ENCODE data around the gene NPC1L1.
A peak's percentile ranks its signal among the peaks of the same experiment; 100 is the strongest.

The NPC1L1 gene

GRCh38 chr7:44541028-44541869 is at the start of gene NPC1L1:
Gene NPC1L1 (minus strand): TSS chr7:44541330. CDS start chr7:44541259, 71 bp downstream.
- H3K4me1 Mint-ChIP-seq (ENCODE audit: low read depth), result no peaks in the 10 kb centered on the region
- no peak within 1 kb of the TSS for H3K4me3 Mint-ChIP-seq
- no peak within 1 kb of the TSS for H3K27ac Mint-ChIP-seq
- no peaks in the 10 kb centered on the region for H3K27me3 Mint-ChIP-seq (ENCODE audit: low read depth)
- no peaks in the 10 kb centered on the region for H3K36me3 Mint-ChIP-seq (ENCODE audit: low read depth)
- no peaks in the 10 kb centered on the region for H3K9me3 Mint-ChIP-seq

GRCh38 chr7:44590910-44591309 is 49.8 kb upstream of the NPC1L1 start:
- Mint-ChIP-seq H3K27ac (no peak overlapping the region), H3K4me3 (no peak overlapping the region), H3K9me3 (no peaks in the 10 kb centered on the region), H3K27me3 (ENCODE audit: low read depth) (peaks cover 16% of the 10 kb centered on the region), H3K4me1 (ENCODE audit: low read depth) (peaks cover 10% of the 10 kb centered on the region), H3K36me3 (ENCODE audit: low read depth) (no peaks in the 10 kb centered on the region)

- Mint-ChIP-seq H3K9me3 (no peaks in the 10 kb centered on the region), H3K27me3 (ENCODE audit: low read depth) (peaks cover 2% of the 10 kb centered on the region), H3K4me3 (no peak overlapping the region), H3K4me1 (ENCODE audit: low read depth) (peaks cover 15% of the 10 kb centered on the region), H3K36me3 (ENCODE audit: low read depth) (no peaks in the 10 kb centered on the region), H3K27ac (peak overlapping the region; percentile 9)
Observed at GRCh38 chr7:44587843-44588711, 46.9 kb upstream of the NPC1L1 start.

GRCh38 chr7:44583146-44583865 is 42.2 kb upstream of the NPC1L1 start:
- peaks cover 34% of the 10 kb centered on the region for H3K4me1 Mint-ChIP-seq (ENCODE audit: low read depth)
- H3K27ac Mint-ChIP-seq, result peak overlapping the region; percentile 87
- H3K9me3 Mint-ChIP-seq, result no peaks in the 10 kb centered on the region
- no peaks in the 10 kb centered on the region for H3K27me3 Mint-ChIP-seq (ENCODE audit: low read depth)
- H3K4me3 Mint-ChIP-seq, result peak overlapping the region; percentile 92
- H3K36me3 Mint-ChIP-seq (ENCODE audit: low read depth), result peaks cover 21% of the 10 kb centered on the region

GRCh38 chr7:44581879-44582603 is 40.9 kb upstream of the NPC1L1 start, which contains the start of gene TMED4:
Gene TMED4 (minus strand): TSS chr7:44582231. CDS start chr7:44582206, 25 bp downstream.
- Mint-ChIP-seq H3K4me1 (ENCODE audit: low read depth) (peaks cover 28% of the 10 kb centered on the region), H3K9me3 (no peaks in the 10 kb centered on the region), H3K27me3 (ENCODE audit: low read depth) (no peaks in the 10 kb centered on the region), H3K4me3 (peak within 1 kb of the TSS; percentile 92), H3K27ac (peak within 1 kb of the TSS; percentile 87), H3K36me3 (ENCODE audit: low read depth) (peaks cover 24% of the 10 kb centered on the region)

GRCh38 chr7:44580945-44581878 is 40.1 kb upstream of the NPC1L1 start:
- Mint-ChIP-seq H3K9me3 (no peaks in the 10 kb centered on the region), H3K27me3 (ENCODE audit: low read depth) (no peaks in the 10 kb centered on the region), H3K27ac (peak overlapping the region; percentile 87), H3K4me1 (ENCODE audit: low read depth) (peaks cover 29% of the 10 kb centered on the region), H3K36me3 (ENCODE audit: low read depth) (peaks cover 25% of the 10 kb centered on the region), H3K4me3 (peak overlapping the region; percentile 92)

GRCh38 chr7:44576228-44576627 is 35.1 kb upstream of the NPC1L1 start:
- Mint-ChIP-seq H3K36me3 (ENCODE audit: low read depth) (peaks cover 50% of the 10 kb centered on the region), H3K4me3 (peak overlapping the region; percentile 58), H3K4me1 (ENCODE audit: low read depth) (peaks cover 50% of the 10 kb centered on the region), H3K27me3 (ENCODE audit: low read depth) (no peaks in the 10 kb centered on the region), H3K9me3 (no peaks in the 10 kb centered on the region), H3K27ac (peak overlapping the region; percentile 62)

- Mint-ChIP-seq H3K4me1 (ENCODE audit: low read depth) (peaks cover 44% of the 10 kb centered on the region), H3K4me3 (peak overlapping the region; percentile 94), H3K9me3 (no peaks in the 10 kb centered on the region), H3K27me3 (ENCODE audit: low read depth) (no peaks in the 10 kb centered on the region), H3K27ac (peak overlapping the region; percentile 95), H3K36me3 (ENCODE audit: low read depth) (peaks cover 53% of the 10 kb centered on the region)
Observed at GRCh38 chr7:44575054-44575453, 33.9 kb upstream of the NPC1L1 start.

GRCh38 chr7:44574287-44574872 is 33.2 kb upstream of the NPC1L1 start:
- H3K4me3 Mint-ChIP-seq, result peak overlapping the region; percentile 94
- H3K9me3 Mint-ChIP-seq, result no peaks in the 10 kb centered on the region
- H3K27ac Mint-ChIP-seq, result peak overlapping the region; percentile 95
- no peaks in the 10 kb centered on the region for H3K27me3 Mint-ChIP-seq (ENCODE audit: low read depth)
- H3K36me3 Mint-ChIP-seq (ENCODE audit: low read depth), result peaks cover 53% of the 10 kb centered on the region
- peaks cover 38% of the 10 kb centered on the region for H3K4me1 Mint-ChIP-seq (ENCODE audit: low read depth)

GRCh38 chr7:44573464-44574286 is 32.5 kb upstream of the NPC1L1 start, which contains the start of gene DDX56:
Gene DDX56 (minus strand): TSS chr7:44573908. CDS start chr7:44573895, 13 bp downstream.
- Mint-ChIP-seq H3K9me3 (no peaks in the 10 kb centered on the region), H3K27ac (peak within 1 kb of the TSS; percentile 95), H3K4me3 (peak within 1 kb of the TSS; percentile 94), H3K36me3 (ENCODE audit: low read depth) (peaks cover 53% of the 10 kb centered on the region), H3K4me1 (ENCODE audit: low read depth) (peaks cover 36% of the 10 kb centered on the region), H3K27me3 (ENCODE audit: low read depth) (no peaks in the 10 kb centered on the region)

GRCh38 chr7:44572771-44573170 is 31.6 kb upstream of the NPC1L1 start:
- Mint-ChIP-seq H3K9me3 (no peaks in the 10 kb centered on the region), H3K4me3 (peak overlapping the region; percentile 94), H3K36me3 (ENCODE audit: low read depth) (peaks cover 53% of the 10 kb centered on the region), H3K27me3 (ENCODE audit: low read depth) (no peaks in the 10 kb centered on the region), H3K27ac (peak overlapping the region; percentile 95), H3K4me1 (ENCODE audit: low read depth) (peaks cover 33% of the 10 kb centered on the region)

- H3K27ac Mint-ChIP-seq, result no peak overlapping the region
- H3K27me3 Mint-ChIP-seq (ENCODE audit: low read depth), result no peaks in the 10 kb centered on the region
- peaks cover 64% of the 10 kb centered on the region for H3K36me3 Mint-ChIP-seq (ENCODE audit: low read depth)
- H3K4me1 Mint-ChIP-seq (ENCODE audit: low read depth), result peaks cover 26% of the 10 kb centered on the region
- no peak overlapping the region for H3K4me3 Mint-ChIP-seq
- no peaks in the 10 kb centered on the region for H3K9me3 Mint-ChIP-seq
Observed at GRCh38 chr7:44569959-44570358, 28.8 kb upstream of the NPC1L1 start.
